MCF 10A (cell line): ENCODE measurements around the gene SLC35E1. TPM values are rescaled to one million over a fixed set of nuclear protein-coding genes. Genes with fewer than 3 reads are reported as not detected.

Experiments
- BruUV-seq: library from RNA; stranded (reverse); fragments of 400-500 nt; replicated peaks from 2 replicates; lab custom pipeline; 2021; lab: Mats Ljungman, UMichigan
- CTCF ChIA-PET: fragments of 300-600 bp; sonication (Branson Sonifier 250); formaldehyde crosslinking; extraction: SDS; loops from one replicate; lab custom pipeline; 2021; ENCODE audit warnings: antibody characterized with exemption, inconsistent platforms; lab: Yijun Ruan, JAX
- POLR2A ChIA-PET: fragments of 300-600, 350-650 bp; sonication (Branson Sonifier 250); formaldehyde crosslinking; extraction: SDS; loops from one replicate; lab custom pipeline; 2020; ENCODE audit warnings: antibody characterized with exemption, inconsistent platforms; lab: Yijun Ruan, JAX
- DNase-seq: peaks from one replicate; pipeline ENCODE4 v3.0.0-alpha.2; 2018; ENCODE audit not compliant: unreplicated experiment
- H3K27ac Mint-ChIP-seq: one replicate; pipeline ENCODE4 v1.8.0; 2022; ENCODE audit warnings: mild to moderate bottlenecking, low read depth, mixed read lengths; ENCODE audit not compliant: unreplicated experiment
- H3K27me3 Mint-ChIP-seq: one replicate; pipeline ENCODE4 v1.8.0; 2022; ENCODE audit warnings: mixed read lengths; ENCODE audit not compliant: insufficient read depth, unreplicated experiment
- H3K36me3 Mint-ChIP-seq: one replicate; pipeline ENCODE4 v1.8.0; 2022; ENCODE audit warnings: mild to moderate bottlenecking, moderate library complexity, mixed read lengths; ENCODE audit not compliant: insufficient read depth, unreplicated experiment
- H3K4me1 Mint-ChIP-seq: one replicate; pipeline ENCODE4 v1.8.0; 2022; ENCODE audit warnings: mixed read lengths; ENCODE audit not compliant: insufficient read depth, unreplicated experiment
- H3K4me3 Mint-ChIP-seq: one replicate; pipeline ENCODE4 v1.8.0; 2022; ENCODE audit warnings: mild to moderate bottlenecking, moderate library complexity, mixed read lengths; ENCODE audit not compliant: unreplicated experiment
- H3K9me3 Mint-ChIP-seq: one replicate; pipeline ENCODE4 v1.8.0; 2022; ENCODE audit warnings: mixed read lengths; ENCODE audit not compliant: unreplicated experiment
- intact Hi-C: fragments of 100-400 bp; cut with micrococcal nuclease; formaldehyde crosslinking; loops from 2 replicates; pipeline ENCODE4 v1.14.1; 2022
- total RNA-seq: library from RNA; stranded (reverse); gene quantifications from 2 replicates; pipeline ENCODE4 v1.2.3, GENCODE V29; 2022
- TF ChIP-seq, protein P1 (sequence below): fragments of 200-600 bp; IDR thresholded peaks from one replicate; pipeline ENCODE4 v1.8.0; 2022; ENCODE audit warnings: antibody characterized with exemption, mild to moderate bottlenecking; ENCODE audit not compliant: unreplicated experiment

SLC35E1 gene
- total RNA-seq, 1 experiment from 2014 or later: 62.6 TPM

DNA sequence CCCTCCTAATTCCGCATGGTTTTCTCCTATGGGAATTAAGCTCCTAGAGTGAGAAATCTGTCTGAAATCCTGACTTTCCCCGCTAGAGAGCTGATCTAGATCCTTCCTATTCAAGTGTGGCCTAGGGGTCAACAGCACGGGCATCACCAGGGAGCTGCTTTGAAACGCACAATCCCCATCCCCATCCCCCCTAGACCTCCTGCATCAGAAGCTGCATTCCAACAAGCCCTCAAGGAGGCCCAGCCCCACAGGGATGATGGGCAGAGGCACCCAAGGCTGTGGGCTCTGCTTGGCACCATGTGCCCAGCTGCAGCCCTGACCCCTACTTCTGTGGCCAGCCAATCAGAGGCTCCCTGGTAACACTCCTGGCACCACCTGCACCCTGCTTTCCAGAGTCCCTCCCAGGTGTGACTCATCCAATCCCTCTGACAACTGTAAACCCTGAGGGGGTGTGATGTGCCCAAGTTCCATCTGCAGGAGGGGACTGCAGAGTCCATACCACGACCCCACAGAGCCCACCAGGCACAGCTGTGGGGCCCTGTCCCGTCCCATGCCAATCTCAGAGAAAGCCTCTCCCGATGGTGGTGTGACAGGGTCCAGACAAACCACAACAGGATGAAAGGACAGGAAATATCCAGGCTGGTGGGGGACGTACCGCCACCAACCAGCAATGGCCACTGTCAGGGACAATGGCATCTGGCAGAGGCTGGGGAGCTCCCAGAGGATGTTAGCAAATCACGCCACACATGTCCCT lies 19.8 kb upstream of the SLC35E1 start:
- H3K27me3 Mint-ChIP-seq: no peaks in the 10 kb centered on the region
- TF ChIP-seq, protein P1, sequence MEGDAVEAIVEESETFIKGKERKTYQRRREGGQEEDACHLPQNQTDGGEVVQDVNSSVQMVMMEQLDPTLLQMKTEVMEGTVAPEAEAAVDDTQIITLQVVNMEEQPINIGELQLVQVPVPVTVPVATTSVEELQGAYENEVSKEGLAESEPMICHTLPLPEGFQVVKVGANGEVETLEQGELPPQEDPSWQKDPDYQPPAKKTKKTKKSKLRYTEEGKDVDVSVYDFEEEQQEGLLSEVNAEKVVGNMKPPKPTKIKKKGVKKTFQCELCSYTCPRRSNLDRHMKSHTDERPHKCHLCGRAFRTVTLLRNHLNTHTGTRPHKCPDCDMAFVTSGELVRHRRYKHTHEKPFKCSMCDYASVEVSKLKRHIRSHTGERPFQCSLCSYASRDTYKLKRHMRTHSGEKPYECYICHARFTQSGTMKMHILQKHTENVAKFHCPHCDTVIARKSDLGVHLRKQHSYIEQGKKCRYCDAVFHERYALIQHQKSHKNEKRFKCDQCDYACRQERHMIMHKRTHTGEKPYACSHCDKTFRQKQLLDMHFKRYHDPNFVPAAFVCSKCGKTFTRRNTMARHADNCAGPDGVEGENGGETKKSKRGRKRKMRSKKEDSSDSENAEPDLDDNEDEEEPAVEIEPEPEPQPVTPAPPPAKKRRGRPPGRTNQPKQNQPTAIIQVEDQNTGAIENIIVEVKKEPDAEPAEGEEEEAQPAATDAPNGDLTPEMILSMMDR: no peak
- peaks cover 25% of the 10 kb centered on the region for H3K4me1 Mint-ChIP-seq
- no TSS peak for BruUV-seq
- ChIA-PET POLR2A (interaction anchor here (1.7 kb wide), 1 partner anchor 10 kb away, joined by 3 read pairs; no protein-coding TSS in a partner anchor), CTCF (interaction anchor here (0.9 kb wide), 1 partner anchor 18 kb away, joined by 4 read pairs; no protein-coding TSS in a partner anchor)
- DNase-seq: peak; percentile 58
- no peaks in the 10 kb centered on the region for H3K36me3 Mint-ChIP-seq
- intact Hi-C loops: no loop called here
- H3K27ac Mint-ChIP-seq: no peak overlapping the region
- H3K9me3 Mint-ChIP-seq: no peaks in the 10 kb centered on the region
- no peak overlapping the region for H3K4me3 Mint-ChIP-seq

DNA sequence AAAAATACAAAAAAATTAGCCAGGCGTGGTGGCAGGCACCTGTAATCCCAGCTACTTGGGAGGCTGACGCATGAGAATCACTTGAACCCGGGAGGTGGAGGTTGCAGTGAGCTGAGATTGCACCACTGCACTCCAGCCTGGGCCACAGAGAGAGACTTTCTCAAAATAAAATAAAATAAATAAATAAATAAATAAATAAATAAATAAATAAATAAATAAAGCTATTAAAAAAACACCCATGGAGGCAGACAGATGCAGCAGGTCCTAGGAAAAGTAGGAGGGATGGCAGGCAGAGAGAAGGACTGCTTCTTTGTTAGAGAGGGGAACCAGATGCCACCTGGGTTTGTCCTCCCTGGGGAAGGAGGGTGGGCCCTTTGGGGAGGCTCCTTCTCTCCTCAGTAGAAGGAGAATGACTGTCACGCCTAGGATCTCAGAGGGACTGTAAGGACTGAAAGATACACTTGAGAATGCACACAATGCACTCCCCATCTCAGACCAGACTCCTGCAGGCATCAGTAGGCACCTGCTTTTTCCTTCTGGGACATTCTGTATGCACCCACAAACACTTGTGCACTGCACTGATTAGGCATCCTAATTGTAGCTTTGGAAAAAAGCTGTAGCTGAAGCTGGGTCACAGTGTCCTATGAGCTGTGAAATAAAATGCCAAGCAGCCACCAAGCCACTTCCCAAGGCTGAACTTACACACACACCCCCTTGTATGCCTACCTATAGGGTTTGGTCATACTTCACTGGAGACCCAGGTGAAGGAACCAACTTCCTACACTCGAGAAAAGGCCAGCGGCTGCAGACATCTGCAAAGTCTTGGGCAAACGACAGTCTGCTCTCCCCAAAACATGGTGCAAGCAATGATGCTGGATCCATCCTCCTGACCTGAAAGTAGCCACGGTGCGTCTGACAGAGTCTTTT lies 18.9 kb upstream of the SLC35E1 start:
- no peak overlapping the region for H3K27ac Mint-ChIP-seq
- intact Hi-C loops: no loop called here
- CTCF ChIA-PET: interaction anchor here (0.6 to 0.9 kb wide), 4 partner anchors 17 to 152 kb away, joined by 3 to 4 read pairs (median 3); no protein-coding TSS in a partner anchor
- POLR2A ChIA-PET: interaction anchor here (1.0 to 1.8 kb wide), 3 partner anchors 9 to 59 kb away, joined by 3 to 8 read pairs (median 3); no protein-coding TSS in a partner anchor
- peaks cover 26% of the 10 kb centered on the region for H3K4me1 Mint-ChIP-seq
- no peak for DNase-seq
- no peaks in the 10 kb centered on the region for H3K9me3 Mint-ChIP-seq
- BruUV-seq: no TSS peak
- no peaks in the 10 kb centered on the region for H3K36me3 Mint-ChIP-seq
- no peak overlapping the region for H3K4me3 Mint-ChIP-seq
- TF ChIP-seq, protein P1: no peak
- H3K27me3 Mint-ChIP-seq: no peaks in the 10 kb centered on the region

DNA sequence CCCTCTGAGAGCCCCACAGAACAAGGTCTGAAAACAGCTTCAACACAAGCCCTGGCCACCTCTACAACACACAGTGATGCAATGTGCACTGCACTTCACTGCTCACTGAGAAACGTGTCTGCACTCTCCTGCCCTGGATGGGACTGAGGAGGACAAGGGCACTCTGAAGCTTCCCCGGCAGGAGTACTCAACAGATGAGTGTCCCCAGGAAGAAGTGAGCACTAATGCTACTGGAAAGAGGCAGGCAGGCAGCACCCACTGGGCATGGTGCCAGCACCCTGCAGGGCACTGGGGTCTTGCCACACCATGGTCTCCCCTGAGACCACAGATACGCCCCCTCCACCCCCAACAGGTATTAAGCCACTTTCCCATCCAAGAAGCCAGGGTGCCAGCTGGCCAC lies 17.7 kb upstream of the SLC35E1 start:
- ChIA-PET CTCF (interaction anchor here (0.5 kb wide), 1 partner anchor 47 kb away, joined by 3 read pairs; no protein-coding TSS in a partner anchor), POLR2A (interaction anchor here (1.8 kb wide), 1 partner anchor 37 kb away, joined by 8 read pairs; no protein-coding TSS in a partner anchor)
- TF ChIP-seq, protein P1: no peak
- peaks cover 23% of the 10 kb centered on the region for H3K4me1 Mint-ChIP-seq
- BruUV-seq: no TSS peak
- no peaks in the 10 kb centered on the region for H3K9me3 Mint-ChIP-seq
- no peaks in the 10 kb centered on the region for H3K27me3 Mint-ChIP-seq
- H3K36me3 Mint-ChIP-seq: no peaks in the 10 kb centered on the region
- intact Hi-C loops: no loop called here
- no peak overlapping the region for H3K4me3 Mint-ChIP-seq
- no peak for DNase-seq
- H3K27ac Mint-ChIP-seq: no peak overlapping the region
